Fibroblast of mammary gland (primary cell): ENCODE data around the gene CINP.
"Not testable (repeated sequence)": the region's sequence is repeated elsewhere in the genome, so short reads cannot be mapped to it uniquely, and the experiment has no call there.

Source experiments
- DNase-seq: peaks from one replicate; pipeline ENCODE4 v3.0.0-alpha.2; 2010; ENCODE audit warnings: low read depth
- H3K4me3 ChIP-seq: 2 replicates; pipeline ENCODE4 v1.5.1; 2011; ENCODE audit warnings: low read depth, mild to moderate bottlenecking, low read length, moderate library complexity; ENCODE audit not compliant: control insufficient read depth
- TF ChIP-seq, protein P1 (sequence below): conservative IDR thresholded peaks from 2 replicates; pipeline ENCODE4 v1.5.1; 2011; ENCODE audit warnings: low read depth, low read length, inconsistent platforms; ENCODE audit not compliant: control insufficient read depth, insufficient read depth

The CINP gene

DNA sequence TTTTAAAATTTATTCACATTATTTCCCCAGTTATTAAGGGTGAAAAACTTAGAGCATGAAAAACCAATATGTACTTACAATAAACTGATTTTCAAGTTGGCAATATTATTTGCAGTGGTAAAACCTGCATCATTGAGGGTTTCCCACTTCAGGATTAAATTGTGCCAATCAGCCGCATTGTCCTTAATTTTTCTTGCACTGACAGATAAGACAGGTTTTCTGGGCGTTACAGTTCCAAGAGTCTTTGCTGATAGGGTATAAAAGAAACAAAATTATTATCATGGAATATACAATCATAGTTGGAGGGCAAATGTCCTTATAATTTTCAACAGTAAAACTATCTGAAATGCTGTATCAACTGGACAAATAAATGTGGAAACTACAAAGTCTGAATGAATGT, 3.3 kb downstream of the CINP start:
- TF ChIP-seq, protein P1, sequence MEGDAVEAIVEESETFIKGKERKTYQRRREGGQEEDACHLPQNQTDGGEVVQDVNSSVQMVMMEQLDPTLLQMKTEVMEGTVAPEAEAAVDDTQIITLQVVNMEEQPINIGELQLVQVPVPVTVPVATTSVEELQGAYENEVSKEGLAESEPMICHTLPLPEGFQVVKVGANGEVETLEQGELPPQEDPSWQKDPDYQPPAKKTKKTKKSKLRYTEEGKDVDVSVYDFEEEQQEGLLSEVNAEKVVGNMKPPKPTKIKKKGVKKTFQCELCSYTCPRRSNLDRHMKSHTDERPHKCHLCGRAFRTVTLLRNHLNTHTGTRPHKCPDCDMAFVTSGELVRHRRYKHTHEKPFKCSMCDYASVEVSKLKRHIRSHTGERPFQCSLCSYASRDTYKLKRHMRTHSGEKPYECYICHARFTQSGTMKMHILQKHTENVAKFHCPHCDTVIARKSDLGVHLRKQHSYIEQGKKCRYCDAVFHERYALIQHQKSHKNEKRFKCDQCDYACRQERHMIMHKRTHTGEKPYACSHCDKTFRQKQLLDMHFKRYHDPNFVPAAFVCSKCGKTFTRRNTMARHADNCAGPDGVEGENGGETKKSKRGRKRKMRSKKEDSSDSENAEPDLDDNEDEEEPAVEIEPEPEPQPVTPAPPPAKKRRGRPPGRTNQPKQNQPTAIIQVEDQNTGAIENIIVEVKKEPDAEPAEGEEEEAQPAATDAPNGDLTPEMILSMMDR: no peak
- no peak for DNase-seq

GRCh38 chr14:102356280-102356679, 6.4 kb downstream of the CINP start:
- no peak overlapping the region for H3K4me3 ChIP-seq
- no peak for DNase-seq
- TF ChIP-seq, protein P1: no peak

More for the DNA sequence above, 3.3 kb downstream of the CINP start:
- H3K4me3 ChIP-seq: no peak overlapping the region

DNA sequence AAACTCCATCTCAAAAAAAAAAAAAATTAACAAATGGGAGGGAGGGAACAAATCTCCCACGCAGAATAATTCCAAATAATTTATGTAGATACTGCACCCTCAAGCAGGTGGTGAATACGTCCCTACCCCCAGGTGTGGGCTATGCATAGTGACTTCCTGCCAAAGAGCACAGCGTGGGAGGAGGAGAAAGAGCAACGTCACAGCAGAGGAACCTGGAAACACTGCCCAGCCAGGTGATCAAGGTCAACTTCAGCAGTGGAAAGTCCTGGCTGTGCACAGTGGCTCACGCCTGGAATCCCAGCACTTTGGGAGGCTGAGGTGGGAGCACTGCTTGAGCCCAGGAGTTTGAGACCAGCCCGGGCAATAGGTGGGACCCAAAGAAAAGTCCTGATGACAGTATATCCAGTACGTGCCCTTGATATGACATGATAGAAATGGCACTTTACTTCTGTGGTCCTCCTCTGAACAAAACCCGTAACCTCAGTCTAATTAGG, 9.5 kb downstream of the CINP start:
- TF ChIP-seq, protein P1: no peak
- H3K4me3 ChIP-seq: no peak overlapping the region
- DNase-seq: no peak

DNA sequence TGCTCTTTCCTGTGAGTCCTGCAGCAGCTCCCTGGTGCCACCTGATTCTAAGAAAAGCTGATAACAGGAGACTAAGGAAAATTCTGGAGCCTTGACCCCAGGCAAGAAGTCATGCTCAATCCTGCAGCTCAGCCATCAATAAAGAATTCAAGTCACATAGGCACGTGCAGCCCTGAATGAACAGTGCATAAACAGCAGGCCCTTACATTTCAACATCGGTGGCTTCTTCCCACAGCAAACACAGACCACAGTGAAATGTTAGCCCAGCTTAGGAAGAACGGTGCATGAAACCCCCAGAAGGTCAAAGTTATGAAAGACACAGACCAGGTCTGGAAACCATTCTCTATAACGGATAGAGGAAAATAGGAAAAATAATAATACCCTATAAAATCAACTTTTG, 10.5 kb downstream of the CINP start:
- H3K4me3 ChIP-seq: no peak overlapping the region
- no peak for DNase-seq
- TF ChIP-seq, protein P1: no peak

DNA sequence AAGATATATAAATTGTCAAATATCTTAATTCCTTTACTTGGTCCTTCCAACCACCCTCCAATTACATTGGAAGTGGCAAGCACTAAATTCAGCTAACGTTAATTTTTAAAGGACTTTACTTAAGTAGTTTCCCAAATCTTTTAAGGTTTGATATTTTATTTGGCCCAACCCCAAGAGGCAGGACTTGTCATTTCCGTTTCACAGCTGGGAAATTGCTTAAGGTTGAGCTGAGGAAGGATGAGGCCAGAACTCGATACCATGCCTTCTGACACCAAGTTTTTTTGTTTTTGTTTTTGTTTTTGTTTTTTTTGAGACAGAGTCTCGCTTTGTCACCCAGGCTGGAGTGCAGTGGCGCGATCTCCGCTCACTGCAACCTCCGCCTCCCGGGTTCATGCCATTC, 11.1 kb downstream of the CINP start:
- peak; percentile 38 for DNase-seq
- H3K4me3 ChIP-seq: not testable (repeated sequence)

DNA sequence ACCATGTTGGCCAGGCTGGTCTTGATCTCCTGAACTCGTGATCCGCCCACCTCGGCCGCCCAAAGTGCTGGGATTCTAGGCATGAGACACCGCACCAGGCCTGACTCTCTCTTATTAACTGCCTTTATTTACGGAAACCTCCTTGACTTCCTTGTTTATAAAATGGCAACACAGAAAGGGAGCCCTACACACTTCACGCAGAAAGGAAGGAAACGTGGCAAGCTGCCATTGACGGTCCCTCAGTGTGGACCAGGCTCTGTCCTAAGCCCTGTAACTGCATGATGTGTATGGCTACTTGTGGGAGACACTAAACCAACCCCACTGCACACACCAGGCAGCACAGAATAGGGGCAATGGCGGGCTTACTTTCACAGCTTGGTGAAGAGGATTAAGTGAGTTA, 11.7 kb downstream of the CINP start:
- no peak for DNase-seq
- no peak overlapping the region for H3K4me3 ChIP-seq
- TF ChIP-seq, protein P1: no peak

DNA sequence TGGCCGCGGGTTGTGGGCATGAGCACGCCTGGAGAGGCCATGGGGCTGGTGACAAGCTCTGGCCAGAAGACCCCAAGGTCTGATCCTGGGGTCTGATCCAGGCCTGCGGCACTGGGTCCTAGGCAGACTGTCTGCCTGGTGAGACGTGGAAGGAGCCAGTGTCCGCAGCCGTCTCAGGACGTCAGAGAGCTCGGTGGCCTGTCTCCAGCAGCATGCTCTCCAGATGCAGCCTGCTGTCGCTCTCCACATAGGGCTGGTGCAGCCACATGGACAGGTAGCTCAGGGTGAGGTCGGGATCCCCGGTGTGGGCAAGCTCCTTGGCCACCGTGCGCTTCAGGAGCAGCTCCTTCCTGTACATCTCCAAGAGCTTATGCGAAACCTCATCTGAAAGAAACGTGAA, 14.3 kb downstream of the CINP start:
- H3K4me3 ChIP-seq: no peak overlapping the region
- no peak for DNase-seq
- TF ChIP-seq, protein P1: no peak
